Stimulated activated CD4-positive, alpha-beta T cell treated with anti-CD3 and anti-CD28 coated beads, TNF-alpha, amount 100 ng/mL, for 4 hours (primary cell): Measurements from ENCODE around the gene RAB3D.
A peak's percentile ranks its signal among the peaks of the same experiment; 100 is the strongest.

Experiments
- DNase-seq, 3 experiments: peaks; one replicate each; pipeline ENCODE4 v3.0.0-alpha.2; 2020; ENCODE audit warnings: low read depth in 3 of 3

RAB3D gene

GRCh38 chr19:11296264-11296663, 43.2 kb downstream of the RAB3D start:
- no peak for DNase-seq

GRCh38 chr19:11295665-11296245, 43.7 kb downstream of the RAB3D start, which contains the start of gene TSPAN16:
TSPAN16 (plus strand) TSS chr19:11296160; CDS start chr19:11296298, 138 bp downstream.
- DNase-seq: no peak

GRCh38 chr19:11295180-11295579, 44.3 kb downstream of the RAB3D start:
- DNase-seq: no peak

- peak; percentile 60 to 69 (median 64) for DNase-seq
These were observed 45.7 kb downstream of the RAB3D start for GRCh38 chr19:11293433-11294389.

- DNase-seq: no peak
These were observed 47.5 kb downstream of the RAB3D start for GRCh38 chr19:11291991-11292390.

- no peak for DNase-seq
These were observed 48.0 kb downstream of the RAB3D start for GRCh38 chr19:11291415-11291814.

- no peak for DNase-seq
These were observed 49.2 kb downstream of the RAB3D start for GRCh38 chr19:11290256-11290655.

- no peak for DNase-seq
These were observed 51.1 kb downstream of the RAB3D start for GRCh38 chr19:11288349-11288748.

GRCh38 chr19:11286312-11286974, 53.0 kb downstream of the RAB3D start:
- DNase-seq: no peak

- no peak for DNase-seq
These were observed 54.9 kb downstream of the RAB3D start for GRCh38 chr19:11284515-11284914.

- no peak for DNase-seq
These were observed 58.0 kb downstream of the RAB3D start for GRCh38 chr19:11281356-11282049.

GRCh38 chr19:11279505-11280236, 59.8 kb downstream of the RAB3D start:
- DNase-seq: no peak

GRCh38 chr19:11278670-11279069, 60.8 kb downstream of the RAB3D start:
- no peak for DNase-seq

GRCh38 chr19:11274533-11275086, 64.8 kb downstream of the RAB3D start:
- DNase-seq: no peak

- no peak for DNase-seq
These were observed 65.5 kb downstream of the RAB3D start for GRCh38 chr19:11273989-11274388.

GRCh38 chr19:11273296-11273695, 66.2 kb downstream of the RAB3D start:
- DNase-seq: no peak
